Endothelial cell of umbilical vein (primary cell): Measurements from ENCODE around the gene CFAP99. TPM values are rescaled to one million over a fixed set of nuclear protein-coding genes. Genes with fewer than 3 reads are reported as not detected.

Experiments
- BruUV-seq: library from RNA; stranded (reverse); fragments of 400-500 nt; replicated peaks from 2 replicates; lab custom pipeline; 2021; lab: Mats Ljungman, UMichigan
- CTCF ChIA-PET: fragments of 300-600, 350-600 bp; sonication (Branson Sonifier 250); formaldehyde crosslinking; loops from one replicate; lab custom pipeline; 2021; ENCODE audit warnings: antibody characterized with exemption, inconsistent platforms; lab: Charles Lee
- POLR2A ChIA-PET: fragments of 300-600, 350-600 bp; sonication (Branson Sonifier 250); formaldehyde crosslinking; loops from one replicate; lab custom pipeline; 2021; ENCODE audit warnings: antibody characterized with exemption, inconsistent platforms; lab: Charles Lee
- DNase-seq: peaks from one replicate; pipeline ENCODE4 v3.0.0-alpha.2; 2011; ENCODE audit warnings: low read depth, low spot score
- FAIRE-seq: peaks from 2 replicates; lab custom pipeline; 2011; peaks lifted over from hg19 to GRCh38; lab: Jason Lieb, UNC
- H2AFZ ChIP-seq: 2 replicates; pipeline ENCODE4 v1.6.0; 2012; ENCODE audit warnings: low read depth, low read length, control low read depth, inconsistent platforms
- H3K27ac ChIP-seq: 2 replicates; pipeline ENCODE4 v1.5.1; 2011; ENCODE audit warnings: low read depth, mild to moderate bottlenecking, control low read depth, low read length, moderate library complexity; ENCODE audit not compliant: insufficient read depth
- H3K27me3 ChIP-seq, 2 experiments: 2 replicates each; pipeline versions ENCODE4 v1.6.0 to v1.6.1; 2011; ENCODE audit warnings: low read length in 2 of 2, mixed read lengths in 1 of 2; ENCODE audit not compliant: control insufficient read depth in 2 of 2, insufficient read depth in 2 of 2
- H3K36me3 ChIP-seq, 2 experiments: 2 replicates in 1 of 2; 3 replicates in 1 of 2; pipeline ENCODE4 v1.5.1; 2011; ENCODE audit warnings: low read length in 2 of 2, mild to moderate bottlenecking in 1 of 2, moderate library complexity in 1 of 2; ENCODE audit not compliant: control insufficient read depth in 2 of 2, insufficient read depth in 2 of 2; ENCODE audit errors: extremely low read depth in 1 of 2
- H3K4me1 ChIP-seq: 3 replicates; pipeline ENCODE4 v1.5.1; 2011; ENCODE audit warnings: mild to moderate bottlenecking, low read length; ENCODE audit not compliant: control insufficient read depth, insufficient read depth; ENCODE audit errors: extremely low read depth
- H3K4me2 ChIP-seq: 2 replicates; pipeline ENCODE4 v1.6.1; 2011; ENCODE audit warnings: low read length, control low read depth, mixed read lengths; ENCODE audit not compliant: insufficient read depth
- H3K4me3 ChIP-seq, 3 experiments: fragments of 200-600 bp in 1 of 3; sonication (generic), shearing (Covaris generic) in 1 of 3; replicated peaks in 1 of 3; 2 replicates each; pipeline ENCODE4 v1.5.1; 2011 to 2016; ENCODE audit warnings: control low read depth in 3 of 3, low read length in 3 of 3, mild to moderate bottlenecking in 2 of 3, inconsistent platforms in 1 of 3, low read depth in 1 of 3, moderate library complexity in 1 of 3; ENCODE audit not compliant: insufficient read depth in 1 of 3
- H3K79me2 ChIP-seq: 2 replicates; pipeline ENCODE4 v1.6.0; 2012; ENCODE audit warnings: low read length, inconsistent platforms; ENCODE audit not compliant: control insufficient read depth, insufficient read depth
- H3K9ac ChIP-seq: replicated peaks from 2 replicates; pipeline ENCODE3; 2011; ENCODE audit warnings: low read length, control low read depth; ENCODE audit not compliant: insufficient read depth; ENCODE audit errors: extremely low read depth
- H3K9me1 ChIP-seq: replicated peaks from 3 replicates; pipeline ENCODE4 v1.6.0; 2011; ENCODE audit warnings: mild to moderate bottlenecking, low read length; ENCODE audit not compliant: control insufficient read depth, insufficient read depth; ENCODE audit errors: extremely low read depth
- H3K9me3 ChIP-seq: replicated peaks from 2 replicates; pipeline ENCODE4 v1.5.1; 2012; ENCODE audit warnings: low read length, inconsistent platforms; ENCODE audit not compliant: control insufficient read depth, insufficient read depth
- H4K20me1 ChIP-seq: replicated peaks from 2 replicates; pipeline ENCODE3; 2011; ENCODE audit warnings: mild to moderate bottlenecking, low read length; ENCODE audit not compliant: control insufficient read depth, insufficient read depth; ENCODE audit errors: extremely low read depth
- CTCF ChIP-seq, 2 donors: IDR thresholded peaks; 1 replicate in 1 of 2; 2 replicates in 1 of 2; pipeline ENCODE4 v1.5.1; 2011; ENCODE audit warnings: low read length in 2 of 2, mild to moderate bottlenecking in 2 of 2, moderate library complexity in 2 of 2, control low read depth in 1 of 2, inconsistent platforms in 1 of 2, low read depth in 1 of 2; ENCODE audit not compliant: insufficient read depth in 1 of 2; ENCODE audit errors: extremely low read depth in 1 of 2
- EZH2 ChIP-seq: IDR thresholded peaks from 2 replicates; pipeline ENCODE4 v1.6.1; 2012; ENCODE audit warnings: borderline replicate concordance, low read depth, mild to moderate bottlenecking, moderate library complexity, low read length, inconsistent platforms; ENCODE audit not compliant: severe bottlenecking
- FOS ChIP-seq: IDR thresholded peaks from 2 replicates; pipeline ENCODE4 v1.6.1; 2011; ENCODE audit warnings: mild to moderate bottlenecking, low read length, moderate library complexity, borderline replicate concordance; ENCODE audit not compliant: insufficient read depth
- GATA2 ChIP-seq: IDR thresholded peaks from 2 replicates; pipeline ENCODE4 v1.7.0; 2011; ENCODE audit warnings: low read depth, mild to moderate bottlenecking, moderate library complexity, mixed read lengths, low read length; ENCODE audit not compliant: insufficient read length, insufficient read depth
- JUN ChIP-seq: IDR thresholded peaks from 2 replicates; pipeline ENCODE4 v1.6.1; 2011; ENCODE audit warnings: borderline replicate concordance, low read depth; ENCODE audit not compliant: insufficient read length, insufficient read depth
- MAX ChIP-seq: IDR thresholded peaks from 2 replicates; pipeline ENCODE4 v1.6.1; 2011; ENCODE audit not compliant: insufficient read depth, insufficient read length
- MYC ChIP-seq: IDR thresholded peaks from one replicate; pipeline ENCODE4 v1.6.1; 2011; ENCODE audit warnings: mild to moderate bottlenecking, low read depth, low read length
- POLR2A ChIP-seq: IDR thresholded peaks from 2 replicates; pipeline ENCODE4 v1.6.1; 2012; ENCODE audit warnings: low read depth, mild to moderate bottlenecking, control low read depth, low read length
- POLR2AphosphoS5 ChIP-seq: IDR thresholded peaks from 2 replicates; pipeline ENCODE4 v1.6.1; 2012; ENCODE audit warnings: low read depth, mild to moderate bottlenecking, control low read depth, low read length, moderate library complexity; ENCODE audit not compliant: insufficient read depth
- dilution Hi-C: fragments of 300-500 bp; cut with MboI; formaldehyde crosslinking; loops from one replicate; pipeline ENCODE4 v1.15.0; 2019; ENCODE audit warnings: low sequenced_read_pairs; ENCODE audit not compliant: extremely low pct_ligation_motif_present
- intact Hi-C: fragments of 100-400 bp; cut with micrococcal nuclease; formaldehyde crosslinking; loops from one replicate; pipeline ENCODE4 v1.10.0; 2022
- polyA plus RNA-seq, 4 experiments: library from polyadenylated mRNA; depleted of rRNA in 3 of 4; stranded (reverse) in 3 of 4; unstranded in 1 of 4; fragments of >200 nt; gene quantifications; 2 replicates each; pipeline versions ENCODE4 v1.2.1 to v1.2.3, GENCODE V29; 2011 to 2012; ENCODE audit warnings: missing spikeins in 1 of 4
- total RNA-seq: library from RNA; stranded (reverse); gene quantifications from 2 replicates; pipeline ENCODE4 v1.2.3, GENCODE V29; 2021

The CFAP99 gene
- total and polyA plus RNA-seq, 2 donors (not counting 3 experiments of a cell fraction or from before 2014, with no cell fraction given): 0.03 TPM; not detected in 1

- intact Hi-C loops: no loop called here
- FAIRE-seq (no peak), DNase-seq (no peak)
- no peaks in the 10 kb centered on the region for H4K20me1 ChIP-seq
- no TSS peak for BruUV-seq
- ChIA-PET POLR2A (no interaction called here), CTCF (no interaction called here)
- no peak overlapping the region for H3K9ac ChIP-seq
- H3K9me1 ChIP-seq: no peaks in the 10 kb centered on the region
- H3K9me3 ChIP-seq: no peaks in the 10 kb centered on the region
- H3K36me3 ChIP-seq: no peaks in the 10 kb centered on the region
- no peak overlapping the region for H3K4me3 ChIP-seq
- no peak overlapping the region for H2AFZ ChIP-seq
- no peak overlapping the region for H3K27ac ChIP-seq
- no peaks in the 10 kb centered on the region for H3K79me2 ChIP-seq
- no peak overlapping the region for H3K4me2 ChIP-seq
- H3K4me1 ChIP-seq: no peaks in the 10 kb centered on the region
- peaks cover under 1 to 2% of the 10 kb centered on the region in 2 experiments for H3K27me3 ChIP-seq
- no peak for TF ChIP-seq FOS
- TF ChIP-seq POLR2AphosphoS5: no peak
- TF ChIP-seq MAX: no peak
- no peak for TF ChIP-seq GATA2
- TF ChIP-seq CTCF (IDR thresholded peaks at IDR 0.05; ENCODE audit: extremely low read depth in 1 of 2, insufficient read depth in 1 of 2, low read depth in 1 of 2, low read length in 2 of 2): no peak
- TF ChIP-seq JUN: no peak
- TF ChIP-seq MYC: no peak
- TF ChIP-seq POLR2A: no peak
- no peak for TF ChIP-seq EZH2
- dilution Hi-C loops: no loop called here
These were observed 7.3 kb downstream of the CFAP99 start for GRCh38 chr4:2426069-2426397.
